Psoas muscle (tissue), 8 donors: Measurements from ENCODE around the gene METTL26. TPM values are rescaled to one million over a fixed set of nuclear protein-coding genes. Genes with fewer than 3 reads are reported as not detected.

Experiments
- ATAC-seq, 4 donors: fragments of 200-7000 bp; cut with Tn5 transposase; one replicate each; pipeline ENCODE4 v1.9.1; 2020; ENCODE audit warnings: moderate library complexity in 3 of 4, mild to moderate bottlenecking in 2 of 4
- DNase-seq, 2 donors: peaks; one replicate each; pipeline ENCODE4 v3.0.0-alpha.2; 2020
- H3K27ac ChIP-seq: fragments of 200-600 bp; one replicate; pipeline ENCODE4 v1.8.0; 2022
- H3K27me3 ChIP-seq, 3 donors: fragments of 200-600 bp in 1 of 3; one replicate each; pipeline versions ENCODE4 v1.6.1 to v1.8.0; 2013 to 2022; ENCODE audit warnings: low read length in 2 of 3, mild to moderate bottlenecking in 2 of 3, moderate library complexity in 1 of 3; ENCODE audit not compliant: insufficient read depth in 3 of 3
- H3K36me3 ChIP-seq, 2 donors: fragments of 200-600 bp in 1 of 2; one replicate each; pipeline versions ENCODE4 v1.6.1 to v1.8.0; 2013 to 2022; ENCODE audit warnings: low read depth in 1 of 2, mild to moderate bottlenecking in 1 of 2, moderate library complexity in 1 of 2; ENCODE audit not compliant: insufficient read depth in 1 of 2
- H3K4me1 ChIP-seq: fragments of 200-600 bp; one replicate; pipeline ENCODE4 v1.8.0; 2022
- H3K4me3 ChIP-seq: fragments of 200-600 bp; one replicate; pipeline ENCODE4 v1.8.0; 2022; ENCODE audit warnings: mild to moderate bottlenecking
- H3K9me3 ChIP-seq: fragments of 200-600 bp; one replicate; pipeline ENCODE4 v1.8.0; 2022
- WGBS, 3 donors: extraction: QIAGEN DNeasy Blood & Tissue Kit; methylation state at CpG; one replicate each; pipeline versions ENCODE4 v1.1.6 to v1.1.7; 2013; 5-methylcytosine and 5-hydroxymethylcytosine counted together
- intact Hi-C, 2 donors: fragments of 100-400 bp; cut with DNase I; formaldehyde crosslinking; loops; one replicate each; pipeline versions ENCODE4 v1.11.0 to v1.14.2; 2022
- polyA plus RNA-seq, 3 donors: library from polyadenylated mRNA; stranded (reverse); fragments of 200-250 nt; gene quantifications; one replicate each; pipeline ENCODE4 v1.2.3, GENCODE V29; 2013
- total RNA-seq, 4 donors: library from RNA; stranded (reverse); fragmentation: NEBNext Ultra II Directional in 2 of 4; extraction: Animal tissue kit (Norgen Biotek cat#: 25700) in 2 of 4; gene quantifications; one replicate each; pipeline versions ENCODE4 v1.2.1 to v1.2.4, GENCODE V29; 2021 to 2023
- TF ChIP-seq, protein P1 (sequence below): fragments of 200-600 bp; IDR thresholded peaks from one replicate; pipeline ENCODE4 v1.8.0; 2022; ENCODE audit warnings: antibody characterized with exemption
- donor health status: healthy with polysubstance abuse.
- donor health status: DM: no; HTN: no; CAD: no; lungs with moderate emphysema.
- donor health status: Bipolar disorder and iron deficiency.
- donor health status: healthy.
- donor health status: DM: yes; HTN: yes; CAD: no.
- donor health status: DM: no; HTN: no; CAD: no.
- donor health status: DM: no; HTN: no; CAD: no.
- donor health status: DM: yes; HTN: yes; CAD: no.

The METTL26 gene
- total and polyA plus RNA-seq, 7 donors: 42.4 to 97.8 (median 55.6) TPM

DNA sequence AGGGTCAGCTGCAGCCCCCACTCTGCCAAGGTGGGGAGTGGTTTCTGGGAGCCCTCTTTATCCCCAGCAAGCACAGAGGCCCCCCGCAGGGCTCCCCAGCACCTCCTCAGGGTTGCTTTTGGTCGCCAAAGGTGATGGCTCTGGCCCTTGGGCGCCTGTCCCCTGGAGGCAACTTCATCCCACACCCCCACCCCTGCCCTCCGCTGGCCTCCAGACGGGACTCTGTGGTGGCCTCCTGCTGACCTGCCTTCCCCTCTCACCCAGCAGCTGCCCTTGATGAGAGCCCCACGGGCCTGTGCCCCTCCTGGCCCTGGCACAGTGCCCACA lies 24.0 kb upstream of the METTL26 start:
- ATAC-seq: peak in 1 of 4 donors; percentile 1
- 58 to 62% (median 59%) methylated on average over 5 to 6 of the region's 6 CpGs for WGBS, 3 donors

DNA sequence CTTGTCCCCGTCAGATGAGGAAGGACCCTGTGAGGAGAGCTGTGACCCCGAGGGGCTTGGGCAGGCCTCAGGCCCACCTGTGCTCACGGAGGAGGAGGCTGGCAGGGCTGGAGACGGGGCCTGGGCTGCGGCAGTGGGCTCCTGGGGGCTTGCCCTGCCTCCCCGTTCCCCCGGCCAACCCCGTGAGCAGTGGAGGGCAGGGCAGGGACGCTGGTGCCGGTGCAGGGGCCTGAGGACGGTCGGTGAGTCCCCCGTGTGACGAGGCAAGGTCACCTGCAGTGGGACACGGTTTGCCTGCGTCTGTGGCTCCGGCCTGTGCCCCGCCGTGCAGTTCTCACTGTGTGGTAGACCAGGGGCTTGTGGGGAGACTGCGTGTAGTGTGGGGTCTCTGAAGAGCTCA lies 23.5 kb upstream of the METTL26 start:
- WGBS, 3 donors: 90 to 92% (median 91%) methylated on average over 19 to 20 of the region's 20 CpGs

More for the DNA sequence above, 24.0 kb upstream of the METTL26 start:
- intact Hi-C loops: loop anchor here in 1 of 2 donors (2.0 kb wide), 1 partner anchor 77 kb away; no protein-coding TSS in a partner anchor
- Histone ChIP-seq H3K27ac (peak overlapping the region; percentile 4), H3K4me3 (peak overlapping the region; percentile 20), H3K27me3 (no peaks in the 10 kb centered on the region), H3K9me3 (no peaks in the 10 kb centered on the region), H3K36me3 (peaks cover 0 to 6% of the 10 kb centered on the region in 2 donors), H3K4me1 (peaks cover 11% of the 10 kb centered on the region)
- no peak for DNase-seq
- TF ChIP-seq, protein P1, sequence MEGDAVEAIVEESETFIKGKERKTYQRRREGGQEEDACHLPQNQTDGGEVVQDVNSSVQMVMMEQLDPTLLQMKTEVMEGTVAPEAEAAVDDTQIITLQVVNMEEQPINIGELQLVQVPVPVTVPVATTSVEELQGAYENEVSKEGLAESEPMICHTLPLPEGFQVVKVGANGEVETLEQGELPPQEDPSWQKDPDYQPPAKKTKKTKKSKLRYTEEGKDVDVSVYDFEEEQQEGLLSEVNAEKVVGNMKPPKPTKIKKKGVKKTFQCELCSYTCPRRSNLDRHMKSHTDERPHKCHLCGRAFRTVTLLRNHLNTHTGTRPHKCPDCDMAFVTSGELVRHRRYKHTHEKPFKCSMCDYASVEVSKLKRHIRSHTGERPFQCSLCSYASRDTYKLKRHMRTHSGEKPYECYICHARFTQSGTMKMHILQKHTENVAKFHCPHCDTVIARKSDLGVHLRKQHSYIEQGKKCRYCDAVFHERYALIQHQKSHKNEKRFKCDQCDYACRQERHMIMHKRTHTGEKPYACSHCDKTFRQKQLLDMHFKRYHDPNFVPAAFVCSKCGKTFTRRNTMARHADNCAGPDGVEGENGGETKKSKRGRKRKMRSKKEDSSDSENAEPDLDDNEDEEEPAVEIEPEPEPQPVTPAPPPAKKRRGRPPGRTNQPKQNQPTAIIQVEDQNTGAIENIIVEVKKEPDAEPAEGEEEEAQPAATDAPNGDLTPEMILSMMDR: no peak

GRCh38 chr16:658679-659571 lies 22.8 kb upstream of the METTL26 start:
- ATAC-seq (no peak), DNase-seq (no peak)
- H3K4me1 ChIP-seq: peaks cover 11% of the 10 kb centered on the region
- no peaks in the 10 kb centered on the region for H3K9me3 ChIP-seq
- intact Hi-C loops: loop anchor here in 1 of 2 donors (1.0 kb wide), 1 partner anchor 20 kb away; no protein-coding TSS in a partner anchor
- no peaks in the 10 kb centered on the region for H3K27me3 ChIP-seq
- WGBS, 3 donors: 90 to 92% (median 90%) methylated on average over 30 to 35 of the region's 35 CpGs
- no peak overlapping the region for H3K4me3 ChIP-seq
- H3K36me3 ChIP-seq: peaks cover 0 to 6% of the 10 kb centered on the region in 2 donors
- TF ChIP-seq, protein P1: no peak
- no peak overlapping the region for H3K27ac ChIP-seq

More for the DNA sequence above, 23.5 kb upstream of the METTL26 start:
- Histone ChIP-seq H3K4me1 (peaks cover 11% of the 10 kb centered on the region), H3K27me3 (no peaks in the 10 kb centered on the region), H3K4me3 (no peak overlapping the region), H3K36me3 (peaks cover 0 to 6% of the 10 kb centered on the region in 2 donors), H3K9me3 (no peaks in the 10 kb centered on the region), H3K27ac (no peak overlapping the region)
- intact Hi-C loops: loop anchor here in 1 of 2 donors (1.0 to 2.0 kb wide), 2 partner anchors 20 to 77 kb away; no protein-coding TSS in a partner anchor
- no peak for ATAC-seq
- TF ChIP-seq, protein P1: no peak
- no peak for DNase-seq

DNA sequence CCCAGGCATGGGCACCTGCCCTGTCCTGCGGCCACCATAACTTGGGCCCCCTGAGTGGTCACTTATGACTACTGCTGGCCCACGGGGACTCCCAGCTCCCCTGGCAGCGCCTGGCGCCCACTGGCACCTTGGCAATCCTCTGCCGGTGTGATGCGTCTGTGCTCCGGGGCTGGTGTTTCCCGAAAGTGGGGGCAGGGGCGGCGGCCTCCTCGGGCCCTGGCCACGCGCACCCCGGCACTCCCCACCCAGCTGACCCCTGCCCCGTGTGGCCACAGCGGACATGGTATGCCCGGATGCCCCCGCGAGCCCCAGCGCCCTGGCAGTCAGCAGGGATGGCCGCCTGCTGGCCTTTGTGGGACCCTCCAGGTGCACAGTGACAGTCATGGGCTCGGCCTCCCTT lies 21.4 kb upstream of the METTL26 start:
- Histone ChIP-seq H3K27ac (no peak overlapping the region), H3K4me3 (no peak overlapping the region), H3K27me3 (no peaks in the 10 kb centered on the region), H3K9me3 (no peaks in the 10 kb centered on the region), H3K4me1 (peaks cover 11% of the 10 kb centered on the region), H3K36me3 (peaks cover 0 to 6% of the 10 kb centered on the region in 2 donors)
- intact Hi-C loops: no loop called here
- DNase-seq (no peak), ATAC-seq (no peak)
- WGBS, 3 donors: 93 to 95% (median 95%) methylated on average over 22 of the region's 22 CpGs
- TF ChIP-seq, protein P1: no peak
